ENCODE results near the gene ACTR10.

GRCh38 chr14:58245562-58245961, 45.6 kb downstream of the ACTR10 start:
- TF ChIP-seq POLR2AphosphoS5 (IDR thresholded peaks at IDR 0.05; ENCODE audit: low read depth) (no peak), CTCF (IDR thresholded peaks at IDR 0.05; ENCODE audit: insufficient read depth, low read length) (no peak)
